Esophagus squamous epithelium (tissue), 5 donors: ENCODE measurements around the gene PLK4. TPM values are rescaled to one million over a fixed set of nuclear protein-coding genes. Genes with fewer than 3 reads are reported as not detected.

Experiments used
- DNase-seq: peaks from one replicate; lab custom pipeline; 2025; lab: John Stamatoyannopoulos, UW
- H3K27ac ChIP-seq, 4 donors: fragments of 200-600 bp; sonication (generic); one replicate each; pipeline ENCODE4 v1.5.1; 2016 to 2019; ENCODE audit warnings: mild to moderate bottlenecking in 1 of 4
- H3K27me3 ChIP-seq, 4 donors: fragments of 200-600 bp; sonication (generic); 1 replicate in 3 of 4; 2 replicates in 1 of 4; pipeline versions ENCODE4 v1.5.1 to v1.6.0; 2017 to 2021; ENCODE audit warnings: antibody characterized with exemption in 1 of 4
- H3K36me3 ChIP-seq, 3 donors: fragments of 200-600 bp; sonication (generic); one replicate each; pipeline ENCODE4 v1.5.1; 2016 to 2019
- H3K4me1 ChIP-seq, 3 donors: fragments of 200-600 bp; sonication (generic); one replicate each; pipeline ENCODE4 v1.5.1; 2017 to 2019
- H3K4me3 ChIP-seq, 4 donors: fragments of 200-600 bp; sonication (generic); 1 replicate in 3 of 4; 2 replicates in 1 of 4; pipeline ENCODE4 v1.5.1; 2016 to 2019; ENCODE audit warnings: mild to moderate bottlenecking in 2 of 4, moderate library complexity in 1 of 4
- H3K9me3 ChIP-seq, 3 donors: fragments of 200-600 bp; sonication (generic); one replicate each; pipeline ENCODE4 v1.5.1; 2016 to 2019
- CTCF ChIP-seq, 6 experiments: fragments of 450-650 bp in 4 of 6; fragments of 200-600 bp in 2 of 6; sonication (generic) in 2 of 6; IDR thresholded peaks; one replicate each; pipeline ENCODE4 v1.5.1; 2016 to 2019; ENCODE audit warnings: antibody characterized with exemption in 6 of 6, mild to moderate bottlenecking in 4 of 6, moderate library complexity in 4 of 6
- POLR2A ChIP-seq, 4 donors: fragments of 450-650 bp; IDR thresholded peaks; one replicate each; pipeline ENCODE4 v1.6.1; 2017; ENCODE audit warnings: antibody characterized with exemption in 4 of 4, mild to moderate bottlenecking in 4 of 4, moderate library complexity in 3 of 4
- WGBS, 2 donors: methylation state at CpG; one replicate each; pipeline ENCODE4 v1.1.5; 2018; 5-methylcytosine and 5-hydroxymethylcytosine counted together
- intact Hi-C: fragments of 100-400 bp; cut with DNase I; formaldehyde crosslinking; loops from one replicate; pipeline ENCODE4 v1.15.0; 2022
- total RNA-seq, 4 donors: library from RNA; depleted of rRNA; stranded (reverse); fragments of >200 nt; gene quantifications; one replicate each; pipeline ENCODE4 v1.1.0, GENCODE V29; 2016
- donor health status: DM: yes; HTN: yes; CAD: no.

The PLK4 gene
- total RNA-seq, 4 donors from 2014 or later = 3.5 to 15.1 (median 8.3) TPM

DNA sequence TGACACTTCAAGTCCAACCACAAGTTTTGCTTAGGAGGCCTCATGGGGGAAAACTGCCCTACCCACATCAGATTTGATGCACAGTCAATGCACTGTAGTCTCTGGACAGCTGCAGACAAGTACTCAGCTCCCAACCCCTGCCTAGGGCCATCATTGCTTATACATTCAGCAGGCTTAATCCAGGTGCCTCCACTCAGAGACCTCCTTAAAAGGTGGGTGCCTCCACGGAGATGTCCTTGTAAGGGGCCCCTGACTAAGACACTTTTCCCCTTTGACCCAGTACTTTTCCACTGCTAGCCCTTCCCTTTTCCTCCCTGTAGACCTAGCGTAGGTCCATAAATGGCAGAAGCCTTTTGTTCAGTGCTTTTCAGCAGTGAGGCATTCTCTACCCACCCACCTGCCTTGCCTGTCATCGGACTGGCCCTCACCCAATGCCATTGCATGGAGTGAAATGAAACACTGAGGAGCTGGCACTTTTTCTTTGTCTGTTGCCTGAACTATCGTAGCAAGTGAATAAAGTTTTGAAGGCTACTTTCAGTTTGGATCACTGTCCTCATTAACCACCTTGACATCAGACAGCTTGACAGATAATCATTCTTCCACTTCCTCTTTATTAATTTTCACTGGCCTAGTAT lies 23.8 kb upstream of the PLK4 start:
- intact Hi-C loops = no loop called here
- Histone ChIP-seq H3K9me3 (peaks cover 0 to 12% (median 0%) of the 10 kb centered on the region in 3 donors), H3K36me3 (no peaks in the 10 kb centered on the region), H3K27me3 (no peaks in the 10 kb centered on the region), H3K4me1 (peaks cover 3 to 16% (median 5%) of the 10 kb centered on the region in 3 donors), H3K4me3 (peak overlapping the region in 3 of 4 donors; percentile 3 to 14 (median 13)), H3K27ac (peak overlapping the region; percentile 3 to 69 (median 32))
- TF ChIP-seq CTCF (IDR thresholded peaks at IDR 0.05) (no peak), POLR2A (IDR thresholded peaks at IDR 0.05) (no peak)
- no peak for DNase-seq
- WGBS, 2 donors = 43 to 54% methylated on average over 4 of the region's 4 CpGs

DNA sequence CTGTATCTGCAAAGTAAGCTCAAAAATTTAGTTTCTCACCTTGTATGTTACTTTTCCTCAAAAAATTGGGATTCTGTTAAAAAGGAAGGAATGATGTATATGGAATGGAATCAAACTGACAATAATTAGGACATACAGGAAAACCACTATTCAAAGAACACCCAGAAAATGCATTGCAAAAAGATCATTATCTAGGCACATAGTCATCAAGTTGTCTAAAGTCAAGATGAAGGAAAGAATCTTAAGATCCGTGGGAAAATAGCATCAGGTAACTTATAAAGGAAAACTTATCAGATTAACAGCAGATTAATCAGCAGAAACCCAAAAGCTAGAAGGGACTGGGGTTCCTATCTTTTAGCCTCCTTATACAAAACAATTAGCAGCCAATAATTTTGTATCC lies 23.1 kb upstream of the PLK4 start:
- H3K4me1 ChIP-seq = peaks cover 3 to 16% (median 5%) of the 10 kb centered on the region in 3 donors
- no peaks in the 10 kb centered on the region for H3K36me3 ChIP-seq
- intact Hi-C loops = no loop called here
- 92 to 95% methylated on average over 1 of the region's 1 CpG for WGBS, 2 donors
- peaks cover 0 to 12% (median 0%) of the 10 kb centered on the region in 3 donors for H3K9me3 ChIP-seq
- H3K27ac ChIP-seq = no peak overlapping the region
- H3K4me3 ChIP-seq = no peak overlapping the region
- TF ChIP-seq CTCF (IDR thresholded peaks at IDR 0.05) (no peak), POLR2A (IDR thresholded peaks at IDR 0.05) (no peak)
- DNase-seq = no peak
- no peaks in the 10 kb centered on the region for H3K27me3 ChIP-seq

- Histone ChIP-seq H3K27me3 (no peaks in the 10 kb centered on the region), H3K27ac (no peak overlapping the region), H3K4me1 (peaks cover 0 to 13% (median 7%) of the 10 kb centered on the region in 3 donors), H3K9me3 (no peaks in the 10 kb centered on the region), H3K36me3 (no peaks in the 10 kb centered on the region), H3K4me3 (no peak overlapping the region)
- no peak for DNase-seq
- intact Hi-C loops = no loop called here
- no peak for TF ChIP-seq CTCF (IDR thresholded peaks at IDR 0.05)
- 97% methylated on average over 2 of the region's 2 CpGs for WGBS, 2 donors
These were observed 12.5 kb upstream of the PLK4 start for GRCh38 chr4:127868196-127868595.

- no peak overlapping the region for H3K4me3 ChIP-seq
- no peak for DNase-seq
- H3K9me3 ChIP-seq = no peaks in the 10 kb centered on the region
- no peak for TF ChIP-seq CTCF (IDR thresholded peaks at IDR 0.05)
- no peak for TF ChIP-seq POLR2A (IDR thresholded peaks at IDR 0.05)
- peak overlapping the region in 2 of 4 donors; percentile 27 to 48 for H3K27ac ChIP-seq
- H3K4me1 ChIP-seq = peaks cover 0 to 13% (median 7%) of the 10 kb centered on the region in 3 donors
- intact Hi-C loops = no loop called here
- no peaks in the 10 kb centered on the region for H3K36me3 ChIP-seq
- H3K27me3 ChIP-seq = no peaks in the 10 kb centered on the region
These were observed 10.4 kb upstream of the PLK4 start for GRCh38 chr4:127870281-127870680.

DNA sequence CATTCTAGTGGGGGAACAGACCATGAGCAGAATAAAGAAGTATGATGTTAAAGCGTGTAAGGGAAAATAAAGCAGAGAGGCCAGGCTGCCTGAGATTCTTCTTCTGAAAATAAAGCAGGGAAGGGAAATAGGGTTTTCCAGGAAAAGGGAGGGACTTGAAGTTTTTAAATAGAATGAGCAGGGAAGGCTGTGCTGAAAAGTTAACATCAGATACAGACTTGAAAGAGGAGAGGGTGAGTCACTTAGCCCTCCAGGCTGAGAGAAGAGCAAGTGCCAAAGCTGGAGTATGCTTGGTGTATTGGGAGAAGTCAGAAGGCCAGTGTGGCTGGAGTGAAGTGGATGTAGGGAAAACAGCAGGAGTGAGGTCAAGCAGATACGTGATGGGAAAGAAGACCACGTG lies 10.0 kb upstream of the PLK4 start:
- Histone ChIP-seq H3K4me3 (no peak overlapping the region), H3K4me1 (peaks cover 0 to 13% (median 7%) of the 10 kb centered on the region in 3 donors), H3K27me3 (no peaks in the 10 kb centered on the region), H3K9me3 (no peaks in the 10 kb centered on the region), H3K27ac (peak overlapping the region in 2 of 4 donors; percentile 27 to 48), H3K36me3 (no peaks in the 10 kb centered on the region)
- WGBS, 2 donors = 12 to 29% methylated on average over 3 of the region's 3 CpGs
- TF ChIP-seq CTCF (IDR thresholded peaks at IDR 0.05) (no peak), POLR2A (IDR thresholded peaks at IDR 0.05) (no peak)
- intact Hi-C loops = no loop called here
- DNase-seq = no peak
